ENCODE data around the gene MKI67. TPM values are rescaled to one million over a fixed set of nuclear protein-coding genes. Genes with fewer than 3 reads are reported as not detected.
"Not testable (repeated sequence)": the region's sequence is repeated elsewhere in the genome, so short reads cannot be mapped to it uniquely, and the experiment has no call there.

MKI67 gene
- total RNA-seq, 5 donors from 2014 or later (not counting 1 experiment from before 2014, with no cell fraction given) = 0.70 to 8.6 (median 1.8) TPM

- ChIA-PET POLR2A (interaction anchor here in 1 of 2 donors (0.5 to 1.1 kb wide), 2 partner anchors 27 to 47 kb away, joined by 3 read pairs; no protein-coding TSS in a partner anchor), CTCF (interaction anchor here in 1 of 2 donors (0.7 to 1.0 kb wide), 4 partner anchors 13 to 84 kb away, joined by 3 to 6 read pairs (median 3); no protein-coding TSS in a partner anchor)
- WGBS (ENCODE audit: insufficient coverage) = 81% methylated on average over 5 of the region's 11 CpGs
- H3K27me3 Mint-ChIP-seq = no peaks in the 10 kb centered on the region
- H3K36me3 Mint-ChIP-seq = no peaks in the 10 kb centered on the region
- peak overlapping the region in 1 of 2 donors; percentile 1 for H3K4me3 ChIP-seq (ENCODE audit: control insufficient read depth in 1 of 2, extremely low read depth in 1 of 2, low read length in 1 of 2)
- H3K4me1 ChIP-seq (ENCODE audit: control insufficient read depth in 1 of 2, extremely low read depth in 1 of 2, insufficient read depth in 2 of 2, low read length in 2 of 2) = peaks cover 6 to 32% of the 10 kb centered on the region in 2 experiments
- no peaks in the 10 kb centered on the region for H3K9me3 ChIP-seq
- H3K36me3 ChIP-seq (ENCODE audit: control insufficient read depth in 2 of 2, extremely low read depth in 1 of 2, insufficient read depth in 1 of 2, low read length in 1 of 2) = peaks cover 0 to 3% of the 10 kb centered on the region in 2 donors
- no peaks in the 10 kb centered on the region for H3K9me3 Mint-ChIP-seq
- peaks cover 24 to 33% (median 33%) of the 10 kb centered on the region in 3 donors for H3K4me1 Mint-ChIP-seq
- peaks cover 0 to 3% of the 10 kb centered on the region in 2 experiments for H3K27me3 ChIP-seq (replicated peaks in 1 of 2; ENCODE audit: control insufficient read depth in 2 of 2, extremely low read depth in 1 of 2, insufficient read depth in 2 of 2, low read length in 1 of 2)
- peak in 30 of 35 experiments; percentile 12 to 76 (median 42) for DNase-seq
- peak overlapping the region; percentile 31 for H3K27ac ChIP-seq (ENCODE audit: low read length)
- peak overlapping the region; percentile 19 to 76 (median 31) for H3K4me3 Mint-ChIP-seq
- ATAC-seq (replicated peaks in 1 of 4) = peak; percentile 84 to 99 (median 89)
- peak overlapping the region; percentile 32 to 68 for H3K27ac Mint-ChIP-seq
Measured at GRCh38 chr10:128095027-128095752, 31.0 kb downstream of the MKI67 start.

GRCh38 chr10:128094596-128094995 is 31.6 kb downstream of the MKI67 start:
- H3K36me3 Mint-ChIP-seq; CTCF ChIA-PET; POLR2A ChIA-PET; H3K27ac Mint-ChIP-seq; H3K9me3 Mint-ChIP-seq; H3K27ac ChIP-seq (ENCODE audit: low read length); H3K4me3 Mint-ChIP-seq; H3K27me3 Mint-ChIP-seq; H3K4me3 ChIP-seq (ENCODE audit: control insufficient read depth in 1 of 2, extremely low read depth in 1 of 2, low read length in 1 of 2); H3K27me3 ChIP-seq (replicated peaks in 1 of 2; ENCODE audit: control insufficient read depth in 2 of 2, extremely low read depth in 1 of 2, insufficient read depth in 2 of 2, low read length in 1 of 2); H3K9me3 ChIP-seq; H3K36me3 ChIP-seq (ENCODE audit: control insufficient read depth in 2 of 2, extremely low read depth in 1 of 2, insufficient read depth in 1 of 2, low read length in 1 of 2); DNase-seq; ATAC-seq (replicated peaks in 1 of 4): not testable (repeated sequence)
- H3K4me1 ChIP-seq (ENCODE audit: control insufficient read depth in 1 of 2, extremely low read depth in 1 of 2, insufficient read depth in 2 of 2, low read length in 2 of 2) = peaks cover 6 to 32% of the 10 kb centered on the region in 2 experiments
- peaks cover 24 to 33% (median 33%) of the 10 kb centered on the region in 3 donors for H3K4me1 Mint-ChIP-seq
- no CpG with 5 or more reads among the region's 4 CpGs for WGBS (ENCODE audit: insufficient coverage)

GRCh38 chr10:128092454-128092853 is 33.8 kb downstream of the MKI67 start:
- H3K27ac ChIP-seq (ENCODE audit: low read length) = no peak overlapping the region
- Mint-ChIP-seq H3K4me3 (no peak overlapping the region), H3K27me3 (no peaks in the 10 kb centered on the region), H3K4me1 (peaks cover 21 to 25% (median 23%) of the 10 kb centered on the region in 3 donors), H3K9me3 (no peaks in the 10 kb centered on the region), H3K27ac (no peak overlapping the region), H3K36me3 (no peaks in the 10 kb centered on the region)
- WGBS (ENCODE audit: insufficient coverage) = 100% methylated on average over 1 of the region's 3 CpGs
- H3K4me3 ChIP-seq (ENCODE audit: control insufficient read depth in 1 of 2, extremely low read depth in 1 of 2, low read length in 1 of 2) = no peak overlapping the region
- DNase-seq (no peak), ATAC-seq (replicated peaks in 1 of 4) (no peak)
- H3K9me3 ChIP-seq = no peaks in the 10 kb centered on the region
- ChIA-PET CTCF (no interaction called here), POLR2A (no interaction called here)
- peaks cover 6 to 21% of the 10 kb centered on the region in 2 experiments for H3K4me1 ChIP-seq (ENCODE audit: control insufficient read depth in 1 of 2, extremely low read depth in 1 of 2, insufficient read depth in 2 of 2, low read length in 2 of 2)
- H3K36me3 ChIP-seq (ENCODE audit: control insufficient read depth in 2 of 2, extremely low read depth in 1 of 2, insufficient read depth in 1 of 2, low read length in 1 of 2) = no peaks in the 10 kb centered on the region
- H3K27me3 ChIP-seq (replicated peaks in 1 of 2; ENCODE audit: control insufficient read depth in 2 of 2, extremely low read depth in 1 of 2, insufficient read depth in 2 of 2, low read length in 1 of 2) = peaks cover 0 to 3% of the 10 kb centered on the region in 2 experiments

- POLR2A ChIA-PET = no interaction called here
- Mint-ChIP-seq H3K36me3 (no peaks in the 10 kb centered on the region), H3K4me3 (no peak overlapping the region), H3K27ac (no peak overlapping the region), H3K27me3 (no peaks in the 10 kb centered on the region), H3K4me1 (peaks cover 19 to 22% (median 20%) of the 10 kb centered on the region in 3 donors), H3K9me3 (no peaks in the 10 kb centered on the region)
- CTCF ChIA-PET = no interaction called here
- H3K27ac ChIP-seq (ENCODE audit: low read length) = no peak overlapping the region
- ATAC-seq (replicated peaks in 1 of 4) = no peak
- peaks cover 6 to 18% of the 10 kb centered on the region in 2 experiments for H3K4me1 ChIP-seq (ENCODE audit: control insufficient read depth in 1 of 2, extremely low read depth in 1 of 2, insufficient read depth in 2 of 2, low read length in 2 of 2)
- no peak overlapping the region for H3K4me3 ChIP-seq (ENCODE audit: control insufficient read depth in 1 of 2, extremely low read depth in 1 of 2, low read length in 1 of 2)
- 94% methylated on average over 9 of the region's 17 CpGs for WGBS (ENCODE audit: insufficient coverage)
- no peaks in the 10 kb centered on the region for H3K9me3 ChIP-seq
- peaks cover 0 to 3% of the 10 kb centered on the region in 2 experiments for H3K27me3 ChIP-seq (replicated peaks in 1 of 2; ENCODE audit: control insufficient read depth in 2 of 2, extremely low read depth in 1 of 2, insufficient read depth in 2 of 2, low read length in 1 of 2)
- DNase-seq = no peak
- no peaks in the 10 kb centered on the region for H3K36me3 ChIP-seq (ENCODE audit: control insufficient read depth in 2 of 2, extremely low read depth in 1 of 2, insufficient read depth in 1 of 2, low read length in 1 of 2)
Measured at GRCh38 chr10:128091636-128092210, 34.5 kb downstream of the MKI67 start.

- POLR2A ChIA-PET = no interaction called here
- Mint-ChIP-seq H3K9me3 (no peaks in the 10 kb centered on the region), H3K27ac (no peak overlapping the region), H3K27me3 (no peaks in the 10 kb centered on the region), H3K4me3 (no peak overlapping the region), H3K4me1 (peaks cover 0 to 3% (median 0%) of the 10 kb centered on the region in 3 donors), H3K36me3 (peaks cover 15% of the 10 kb centered on the region)
- Histone ChIP-seq H3K27me3 (replicated peaks in 1 of 2; ENCODE audit: control insufficient read depth in 2 of 2, extremely low read depth in 1 of 2, insufficient read depth in 2 of 2, low read length in 1 of 2) (peaks cover 0 to 3% of the 10 kb centered on the region in 2 experiments), H3K27ac (ENCODE audit: low read length) (no peak overlapping the region), H3K4me3 (ENCODE audit: control insufficient read depth in 1 of 2, extremely low read depth in 1 of 2, low read length in 1 of 2) (no peak overlapping the region), H3K9me3 (no peaks in the 10 kb centered on the region), H3K4me1 (ENCODE audit: control insufficient read depth in 1 of 2, extremely low read depth in 1 of 2, insufficient read depth in 2 of 2, low read length in 2 of 2) (no peaks in the 10 kb centered on the region), H3K36me3 (ENCODE audit: control insufficient read depth in 2 of 2, extremely low read depth in 1 of 2, insufficient read depth in 1 of 2, low read length in 1 of 2) (peaks cover 0 to 18% of the 10 kb centered on the region in 2 donors)
- CTCF ChIA-PET = no interaction called here
- DNase-seq (no peak), ATAC-seq (replicated peaks in 1 of 4) (no peak)
- 58% methylated on average over 9 of the region's 12 CpGs for WGBS (ENCODE audit: insufficient coverage)
Measured at GRCh38 chr10:128087884-128088709, 38.1 kb downstream of the MKI67 start.

Data from T-cell (primary cell).